ENCODE data around the gene ADGRG3.

DNA sequence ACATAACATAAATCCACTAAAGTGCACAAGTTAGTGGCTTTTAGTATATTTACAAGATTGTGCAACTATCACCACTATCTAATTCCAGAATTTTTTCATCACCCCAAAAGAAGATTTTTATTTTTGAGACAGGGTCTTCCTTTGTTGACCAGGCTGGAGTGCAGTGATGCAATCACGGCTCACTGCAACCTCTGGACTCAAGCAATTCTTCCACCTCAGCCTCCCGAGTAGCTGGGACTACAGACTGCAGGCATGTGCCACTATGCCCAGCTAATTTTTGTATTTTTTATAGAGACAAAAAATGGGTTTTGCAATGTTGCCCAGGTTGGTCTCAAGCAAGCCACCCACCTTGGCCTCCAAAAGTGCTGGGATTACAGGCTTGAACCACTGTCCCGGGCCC is 41.6 kb downstream of the ADGRG3 start:
- TF ChIP-seq, protein P1, sequence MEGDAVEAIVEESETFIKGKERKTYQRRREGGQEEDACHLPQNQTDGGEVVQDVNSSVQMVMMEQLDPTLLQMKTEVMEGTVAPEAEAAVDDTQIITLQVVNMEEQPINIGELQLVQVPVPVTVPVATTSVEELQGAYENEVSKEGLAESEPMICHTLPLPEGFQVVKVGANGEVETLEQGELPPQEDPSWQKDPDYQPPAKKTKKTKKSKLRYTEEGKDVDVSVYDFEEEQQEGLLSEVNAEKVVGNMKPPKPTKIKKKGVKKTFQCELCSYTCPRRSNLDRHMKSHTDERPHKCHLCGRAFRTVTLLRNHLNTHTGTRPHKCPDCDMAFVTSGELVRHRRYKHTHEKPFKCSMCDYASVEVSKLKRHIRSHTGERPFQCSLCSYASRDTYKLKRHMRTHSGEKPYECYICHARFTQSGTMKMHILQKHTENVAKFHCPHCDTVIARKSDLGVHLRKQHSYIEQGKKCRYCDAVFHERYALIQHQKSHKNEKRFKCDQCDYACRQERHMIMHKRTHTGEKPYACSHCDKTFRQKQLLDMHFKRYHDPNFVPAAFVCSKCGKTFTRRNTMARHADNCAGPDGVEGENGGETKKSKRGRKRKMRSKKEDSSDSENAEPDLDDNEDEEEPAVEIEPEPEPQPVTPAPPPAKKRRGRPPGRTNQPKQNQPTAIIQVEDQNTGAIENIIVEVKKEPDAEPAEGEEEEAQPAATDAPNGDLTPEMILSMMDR (IDR thresholded peaks at IDR 0.05; ENCODE audit: insufficient read depth, low read depth, low read length) = no peak
- no peak for TF ChIP-seq EZH2 (IDR thresholded peaks at IDR 0.05; ENCODE audit: insufficient read depth, low read length)
